ENCODE results near the gene ACTA1. TPM values are rescaled to one million over a fixed set of nuclear protein-coding genes. Genes with fewer than 3 reads are reported as not detected.

ACTA1 gene
- total and polyA plus RNA-seq, 2 of the 13 experiments (the other 11 are each of a cell fraction or from before 2014, with no cell fraction given), result 1.4 to 5.2 TPM

GRCh38 chr1:229452956-229453801 lies 19.3 kb upstream of the ACTA1 start (continued):
- TF ChIP-seq ATF2 (CRISPR knock-in tag; IDR thresholded peaks at IDR 0.05) (no peak), ATM (IDR thresholded peaks at IDR 0.05; ENCODE audit: borderline replicate concordance) (no peak)

- ChIA-PET CTCF (ENCODE audit: low intra/inter-chr PET ratio, low total read pairs) (no interaction called here), POLR2A (no interaction called here)
- Histone ChIP-seq H3K4me1 (ENCODE audit: insufficient read depth, low read length) (no peaks in the 10 kb centered on the region), H3K4me3 (replicated peaks in 1 of 3; ENCODE audit: insufficient read depth in 1 of 3, low read depth in 2 of 3, low read length in 3 of 3) (no peak overlapping the region), H3K79me2 (ENCODE audit: insufficient read depth, low read length) (no peaks in the 10 kb centered on the region), H3K9ac (ENCODE audit: insufficient read depth, low read depth, low read length) (no peak overlapping the region), H3K9me3 (ENCODE audit: low read length) (no peaks in the 10 kb centered on the region), H4K20me1 (ENCODE audit: insufficient read depth, low read length) (no peaks in the 10 kb centered on the region), H3K4me2 (ENCODE audit: low read depth, low read length) (no peak overlapping the region), H3K36me3 (replicated peaks in 1 of 2; ENCODE audit: control insufficient read depth in 1 of 2, insufficient read depth in 2 of 2, low read length in 2 of 2) (peaks cover 4 to 29% of the 10 kb centered on the region in 2 experiments), H3K27ac (ENCODE audit: extremely low read length, insufficient read depth, low read length) (no peak overlapping the region), H2AFZ (ENCODE audit: low read length) (no peak overlapping the region), H3K27me3 (ENCODE audit: control insufficient read depth in 1 of 2, insufficient read depth in 2 of 2, low read length in 2 of 2) (no peaks in the 10 kb centered on the region)
- ATAC-seq (no peak), DNase-seq (ENCODE audit: low spot score) (no peak), FAIRE-seq (no peak)
- 98% methylated on average over 2 of the region's 2 CpGs for WGBS (ENCODE audit: low lambda C conversion rate)
- intact Hi-C loops (cut with micrococcal nuclease; ENCODE audit: unreplicated experiment), result no loop called here
- BruUV-seq (replicated peaks), result no TSS peak
- TF ChIP-seq ZNF644 (CRISPR knock-in tag; IDR thresholded peaks at IDR 0.05; ENCODE audit: low read depth) (no peak), ZNF20 (CRISPR knock-in tag; IDR thresholded peaks at IDR 0.05) (no peak), ZNF678 (CRISPR knock-in tag; IDR thresholded peaks at IDR 0.05) (no peak), SMYD3 (CRISPR knock-in tag; IDR thresholded peaks at IDR 0.05) (no peak), ZNF772 (CRISPR knock-in tag; IDR thresholded peaks at IDR 0.05) (no peak)
- in situ Hi-C loops (cut with HindIII; ENCODE audit: extremely low pct_ligation_motif_present, low pct_unique_long_range_greater_than_20kb), result no loop called here
Observed at GRCh38 chr1:229448845-229449244, 15.0 kb upstream of the ACTA1 start.
